C4-2B (cell line): Measurements from ENCODE around the gene C12orf42.

Experiments
- CTCF ChIP-seq: fragments of 450-650 bp; conservative IDR thresholded peaks from 2 replicates; pipeline ENCODE4 v1.5.1; 2017; ENCODE audit warnings: mild to moderate bottlenecking
- ZFX ChIP-seq: fragments of 450-650 bp; IDR thresholded peaks from 2 replicates; pipeline ENCODE4 v1.6.1; 2017

- TF ChIP-seq CTCF (no peak), ZFX (no peak)
Observed at GRCh38 chr12:103379670-103380069, 116.1 kb downstream of the C12orf42 start.
